Astrocyte of the hippocampus (primary cell): ENCODE data around the gene PI4KA.
A peak's percentile ranks its signal among the peaks of the same experiment; 100 is the strongest.
"Not testable (repeated sequence)": the region's sequence is repeated elsewhere in the genome, so short reads cannot be mapped to it uniquely, and the experiment has no call there.

Experiments used
- DNase-seq: peaks from one replicate; pipeline ENCODE4 v3.0.0; 2011; ENCODE audit warnings: low read depth, low spot score

Gene PI4KA

DNA sequence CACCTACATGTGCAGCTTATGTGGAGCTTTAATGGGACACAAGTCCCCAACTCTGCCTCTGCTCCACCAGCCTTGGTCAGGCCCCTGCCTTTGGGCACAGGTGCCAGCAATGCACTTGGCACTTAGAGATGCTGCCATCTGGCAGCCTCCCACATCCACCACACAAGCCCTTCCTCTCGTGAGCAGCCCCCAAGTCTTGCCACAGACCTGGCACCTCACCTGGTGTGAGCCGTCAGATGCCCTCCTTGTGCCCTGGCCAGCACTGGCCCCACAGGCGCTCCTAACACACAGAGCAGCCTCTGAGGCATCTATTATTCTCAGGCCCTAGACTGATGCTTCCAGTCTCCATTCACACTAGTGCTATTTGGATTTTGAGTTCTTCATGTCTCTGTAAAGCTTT is 109.2 kb downstream of the PI4KA start:
- DNase-seq = no peak

DNA sequence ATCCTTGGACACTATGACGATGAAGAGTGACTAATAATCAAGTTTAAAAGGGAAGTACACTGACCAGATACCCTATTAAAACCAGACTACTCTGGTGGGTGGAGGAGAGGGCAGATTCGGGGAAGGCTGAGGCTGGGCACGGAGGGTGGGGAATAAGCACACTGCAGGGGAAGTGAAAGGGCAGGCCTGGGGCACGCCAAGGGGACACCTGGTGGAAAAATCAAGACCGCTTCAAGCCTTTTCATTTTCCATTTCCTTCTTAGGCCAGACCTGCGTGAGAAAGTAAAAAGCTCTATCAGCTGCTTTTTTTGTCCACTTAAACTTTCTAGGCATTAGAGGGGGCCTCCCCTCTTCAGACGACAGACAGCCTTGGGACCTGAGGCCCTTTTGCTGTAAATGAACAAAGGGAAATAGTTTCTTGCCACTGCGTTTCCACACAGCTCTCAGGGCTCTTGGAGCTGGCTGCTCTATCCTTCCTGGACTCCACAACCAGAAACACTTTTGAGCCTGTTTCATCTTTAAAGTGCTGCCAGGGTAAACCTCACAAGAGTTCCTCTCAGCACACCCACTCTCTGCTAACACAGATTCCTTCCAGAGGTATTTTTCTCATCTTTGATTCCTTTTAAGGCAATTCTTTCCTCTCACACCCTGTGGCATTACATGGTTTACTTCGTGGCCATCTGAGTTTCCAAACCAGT is 109.7 kb downstream of the PI4KA start:
- DNase-seq = peak; percentile 84

DNA sequence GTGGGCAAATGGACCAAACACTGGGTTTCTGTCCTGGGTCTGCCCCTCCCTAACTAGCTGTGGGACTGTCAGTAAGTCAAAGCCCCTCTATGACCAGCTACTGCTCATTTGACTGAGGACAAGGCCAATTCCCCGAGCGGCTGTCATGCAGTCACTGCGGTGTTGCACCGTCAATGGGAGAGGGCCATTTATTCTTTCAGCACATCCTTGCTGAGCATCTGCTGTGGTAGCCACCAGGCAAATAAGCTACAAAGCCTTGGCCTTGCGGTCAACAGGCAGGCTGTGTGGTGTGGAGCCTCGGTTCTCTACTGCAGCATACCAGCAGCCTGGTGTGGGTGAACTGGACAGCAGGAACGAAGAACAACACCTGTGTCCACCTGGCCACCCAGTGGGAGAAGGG is 110.5 kb downstream of the PI4KA start:
- no peak for DNase-seq

DNA sequence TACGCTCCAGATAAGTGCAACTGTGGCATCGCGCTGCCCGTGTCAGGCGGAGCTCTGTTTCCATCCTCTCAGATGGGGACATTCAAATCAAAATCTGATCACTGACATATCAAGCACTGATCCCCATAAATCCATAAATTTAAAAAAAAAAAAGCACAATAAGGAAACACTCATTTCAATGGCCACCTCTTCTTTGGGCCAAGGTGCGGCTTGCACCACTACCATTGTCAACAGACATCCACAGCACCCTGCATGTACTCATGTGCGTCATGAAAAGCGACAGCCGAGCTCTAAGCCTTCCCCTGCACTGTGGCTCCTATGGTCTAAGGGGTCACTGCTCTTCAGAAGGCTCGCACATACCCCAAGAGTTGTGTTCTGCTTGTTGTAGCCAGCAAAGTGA is 111.4 kb downstream of the PI4KA start:
- DNase-seq = no peak

DNA sequence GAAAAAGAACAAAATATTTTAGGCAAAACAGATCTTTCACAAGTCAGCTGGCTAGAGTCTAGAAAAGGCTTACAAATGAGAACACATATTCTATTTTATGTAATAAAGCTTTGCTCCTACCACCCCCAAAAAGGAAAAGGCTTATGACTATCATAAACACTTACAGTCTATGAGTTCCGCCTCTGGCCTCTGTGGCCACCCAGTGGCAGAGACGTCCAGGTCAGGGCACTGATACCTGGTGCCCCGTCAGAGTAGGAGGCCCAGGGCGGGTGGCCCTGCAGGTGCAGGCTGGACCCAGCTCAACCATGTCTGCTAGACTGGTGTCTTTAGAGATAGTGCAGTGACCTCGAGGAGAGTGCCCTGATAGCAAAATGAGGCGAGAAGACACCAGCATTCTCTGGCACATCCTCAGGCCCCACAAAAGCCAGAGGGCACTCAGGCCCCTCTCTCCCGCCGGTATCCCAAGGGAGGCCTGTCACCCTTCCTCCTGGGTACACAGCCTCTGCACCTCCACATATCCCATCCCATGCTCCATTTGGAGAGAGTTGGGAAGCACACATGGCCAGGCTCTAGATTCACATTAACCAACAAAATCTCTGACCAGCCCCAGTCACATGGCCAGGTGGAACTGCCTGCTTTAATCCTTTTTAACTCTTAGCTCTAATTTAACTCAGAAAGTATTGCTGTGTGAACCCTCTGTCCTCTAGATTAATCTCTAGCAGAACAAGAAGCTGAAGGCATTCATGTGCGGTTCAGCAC is 112.0 kb downstream of the PI4KA start:
- no peak for DNase-seq

DNA sequence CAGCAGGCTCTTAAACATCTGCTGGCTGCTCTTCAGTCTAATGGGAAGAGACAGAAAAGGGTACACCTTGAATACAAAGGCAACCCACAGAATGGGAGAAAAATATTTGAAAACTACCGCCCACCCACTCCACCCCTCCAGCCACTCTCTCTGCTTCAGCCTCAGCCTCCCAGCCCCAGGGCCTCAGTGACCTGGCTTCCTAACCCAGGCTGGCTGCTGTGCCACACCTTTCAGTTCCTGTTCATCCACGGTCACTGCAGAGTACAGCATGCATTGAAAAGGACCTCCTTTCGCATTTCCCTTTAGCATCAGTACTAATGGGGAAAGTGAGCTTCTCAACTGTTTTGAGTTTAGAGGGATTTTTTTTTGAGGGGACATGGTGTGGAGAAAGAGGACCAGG is 113.5 kb downstream of the PI4KA start:
- no peak for DNase-seq

DNA sequence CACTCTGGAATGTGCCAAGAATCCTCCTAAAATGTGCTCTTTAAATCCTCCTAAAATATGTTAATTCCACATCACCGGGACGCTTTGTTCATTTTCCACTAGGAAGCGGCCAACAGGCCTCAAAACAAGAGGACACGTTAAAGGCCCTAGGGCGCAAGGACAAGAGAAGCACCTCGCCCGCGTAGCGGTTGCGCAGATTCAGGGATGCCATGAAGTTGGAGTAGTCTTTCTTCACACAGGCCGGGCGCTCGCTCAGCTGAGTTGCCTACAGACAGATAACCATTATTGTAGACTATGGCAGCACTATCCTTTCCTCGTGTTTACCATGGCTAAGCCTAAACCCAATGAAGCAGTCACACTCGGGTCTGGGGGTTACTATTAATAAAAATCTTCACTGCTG is 114.2 kb downstream of the PI4KA start:
- DNase-seq = no peak

DNA sequence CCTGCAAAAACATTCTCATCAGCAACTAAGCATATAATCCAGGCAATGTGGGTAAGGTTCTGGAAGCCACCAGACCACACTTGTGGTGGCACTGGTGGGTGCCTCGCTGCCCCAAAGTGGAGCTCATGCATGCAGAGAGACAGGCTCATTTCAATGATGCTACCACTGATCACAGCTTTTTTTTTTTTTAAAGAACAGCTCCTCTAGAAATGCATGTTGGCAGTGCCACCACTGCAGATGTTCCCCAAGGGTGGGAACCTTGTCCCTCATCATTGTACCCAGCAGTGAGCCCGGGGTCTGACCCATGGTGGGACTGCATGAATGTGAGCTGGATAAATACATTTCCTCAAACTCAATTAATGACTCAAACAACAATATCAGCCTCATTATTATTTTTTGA is 115.8 kb downstream of the PI4KA start:
- no peak for DNase-seq

DNA sequence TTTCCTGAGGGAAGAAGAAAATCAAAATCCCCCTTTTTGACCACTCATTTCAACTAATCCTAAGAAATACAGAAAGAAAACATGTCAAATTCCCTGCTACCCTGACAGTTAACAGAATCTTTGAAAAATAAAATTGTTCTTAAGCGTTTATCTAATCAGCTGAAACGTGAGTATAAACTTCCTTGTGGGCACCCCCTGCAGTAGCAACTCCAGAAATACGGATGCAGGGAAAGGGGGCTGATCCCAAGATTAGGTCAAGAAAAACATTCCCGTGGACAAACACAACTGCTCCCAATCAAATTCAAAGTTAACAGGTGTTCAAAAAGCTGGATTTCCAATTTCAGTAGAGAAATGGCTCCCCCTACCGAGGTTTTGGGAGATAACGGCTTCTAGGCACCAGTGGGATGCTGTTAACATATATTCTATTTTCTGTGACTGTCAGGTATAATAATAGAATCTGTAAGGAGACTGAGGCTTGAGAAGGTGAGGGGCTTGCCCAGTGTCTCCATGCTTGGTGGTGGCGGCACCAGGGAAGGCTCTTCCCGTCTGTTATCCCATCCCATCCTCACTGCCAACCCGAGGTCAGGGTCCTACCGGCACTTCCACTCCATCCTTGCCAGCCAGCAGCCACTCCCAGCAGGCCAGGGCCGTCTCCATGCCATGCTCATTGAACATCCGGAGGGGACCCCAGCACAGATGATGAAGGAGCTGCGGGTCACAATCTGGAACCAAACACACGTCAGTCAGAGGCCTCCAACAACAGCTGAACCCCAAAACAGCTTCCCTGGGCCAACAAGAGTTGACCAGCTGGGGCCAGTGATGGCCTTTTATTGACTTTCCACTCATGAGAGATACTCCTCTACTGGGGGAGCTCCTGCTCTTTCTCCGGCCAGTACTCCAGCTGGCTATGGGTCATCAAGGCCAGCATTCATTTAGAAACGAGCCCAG is 116.7 kb downstream of the PI4KA start:
- DNase-seq = peak; percentile 56

DNA sequence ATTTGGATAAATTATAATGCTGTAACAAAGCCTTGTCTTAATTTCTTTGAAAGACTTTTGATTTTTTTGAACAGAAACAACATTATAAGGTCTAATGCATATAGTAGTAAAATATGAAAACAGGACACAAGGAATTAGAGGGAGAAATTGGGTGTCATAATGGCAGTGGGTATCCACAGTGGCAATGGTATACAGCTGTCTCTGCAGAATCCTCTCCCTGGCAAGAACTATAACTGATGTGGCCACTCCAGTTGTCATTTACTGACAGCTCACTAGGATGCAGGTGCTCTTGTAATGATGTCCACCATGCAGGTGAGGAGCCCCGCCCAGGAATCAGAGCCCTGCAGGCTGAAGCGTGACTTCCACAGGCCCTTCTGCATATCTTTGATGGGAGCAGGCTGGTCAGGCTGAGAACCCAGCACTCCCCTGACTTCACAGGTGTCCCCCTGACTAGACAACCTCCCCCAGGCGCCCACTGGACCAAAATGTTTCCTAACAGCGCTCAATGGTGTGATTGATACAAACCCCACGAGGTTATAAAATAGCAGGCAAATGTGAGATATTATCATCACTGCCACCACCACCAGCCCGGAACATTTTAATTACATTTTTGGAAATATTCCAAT is 117.5 kb downstream of the PI4KA start:
- DNase-seq = no peak

DNA sequence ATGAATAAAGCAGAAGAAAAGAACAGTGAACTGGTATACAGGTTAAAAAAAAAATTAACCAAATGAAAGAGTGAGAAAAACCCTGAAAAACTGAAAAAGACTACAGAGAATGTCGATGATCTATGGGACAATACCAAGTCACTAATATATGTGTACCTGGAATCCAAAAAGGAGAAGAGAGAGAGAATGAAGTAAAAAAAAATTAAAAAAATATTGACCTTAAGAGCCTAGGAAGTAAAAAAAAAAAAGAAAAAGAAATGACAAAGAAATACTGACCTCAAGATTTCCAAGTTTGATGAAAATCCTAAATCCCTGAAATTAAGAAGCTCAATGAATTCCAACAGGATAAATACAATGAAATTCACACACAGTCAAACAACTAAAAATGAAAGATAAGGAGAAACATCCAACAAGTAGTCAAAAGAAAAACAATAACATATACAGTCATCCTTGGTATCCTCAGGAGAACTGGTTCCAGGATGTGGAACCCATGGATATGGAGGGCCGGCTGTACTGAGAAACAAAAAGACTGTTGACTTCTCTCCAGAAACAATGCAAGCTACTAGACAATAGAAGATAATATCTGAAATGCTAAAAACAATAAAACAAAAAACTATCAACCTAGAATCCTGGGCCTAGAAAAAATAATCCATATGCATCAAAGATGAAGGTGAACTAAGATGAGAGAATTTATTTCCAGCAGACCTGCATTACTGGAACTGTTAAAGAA is 118.2 kb downstream of the PI4KA start:
- no peak for DNase-seq

DNA sequence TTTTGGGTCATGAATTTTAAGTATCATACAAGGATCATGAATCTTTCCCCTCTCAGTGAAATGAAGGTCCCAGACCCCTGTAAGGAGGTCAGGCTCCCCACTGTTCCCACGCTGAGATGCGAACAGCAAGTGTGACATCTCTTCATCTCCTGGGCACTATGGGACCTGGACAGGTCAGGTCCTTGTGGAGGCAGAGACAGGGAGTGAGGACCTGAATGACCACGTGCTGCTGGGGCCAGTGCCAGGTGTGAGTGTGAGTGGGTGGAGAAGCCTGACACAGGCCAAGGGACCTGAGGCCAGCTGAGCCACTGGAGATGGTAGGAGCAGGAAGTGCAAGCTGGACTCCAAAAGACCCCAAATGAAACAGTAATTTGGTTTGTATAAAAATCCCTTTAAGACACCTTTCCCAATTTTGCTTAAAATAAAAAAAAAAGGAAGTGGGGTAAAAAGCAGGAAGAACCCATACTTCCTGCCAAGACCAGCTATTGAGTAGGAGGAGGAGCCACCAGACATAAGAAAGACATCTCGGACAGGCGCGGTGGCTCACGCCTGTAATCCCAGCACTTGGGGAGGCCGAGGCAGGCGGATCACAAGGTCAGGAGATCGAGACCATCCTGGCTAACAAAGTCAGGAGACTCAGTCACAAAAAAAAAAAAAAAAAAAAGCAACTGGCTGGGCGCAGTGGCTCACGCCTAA is 120.1 kb downstream of the PI4KA start:
- no peak for DNase-seq

DNA sequence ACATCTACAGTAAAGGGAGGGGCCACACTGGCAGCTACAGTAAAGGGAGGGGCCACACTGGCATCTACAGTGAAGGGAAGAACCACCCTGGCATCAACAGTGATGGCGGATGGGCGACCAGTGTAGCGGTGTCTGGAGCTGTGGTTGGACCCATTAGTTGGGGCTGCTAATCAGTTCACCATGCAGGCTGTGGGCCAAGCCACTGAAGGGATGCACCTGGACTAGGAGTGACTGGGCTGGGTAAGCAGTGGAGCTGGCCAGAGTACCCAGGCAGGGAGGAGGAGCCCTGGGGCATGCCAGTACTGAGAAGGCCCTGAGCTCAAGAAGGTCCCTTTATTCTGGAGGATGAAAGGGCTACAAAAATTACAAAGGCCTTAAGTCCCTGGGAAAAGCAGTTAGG is 121.7 kb downstream of the PI4KA start:
- DNase-seq = not testable (repeated sequence)

DNA sequence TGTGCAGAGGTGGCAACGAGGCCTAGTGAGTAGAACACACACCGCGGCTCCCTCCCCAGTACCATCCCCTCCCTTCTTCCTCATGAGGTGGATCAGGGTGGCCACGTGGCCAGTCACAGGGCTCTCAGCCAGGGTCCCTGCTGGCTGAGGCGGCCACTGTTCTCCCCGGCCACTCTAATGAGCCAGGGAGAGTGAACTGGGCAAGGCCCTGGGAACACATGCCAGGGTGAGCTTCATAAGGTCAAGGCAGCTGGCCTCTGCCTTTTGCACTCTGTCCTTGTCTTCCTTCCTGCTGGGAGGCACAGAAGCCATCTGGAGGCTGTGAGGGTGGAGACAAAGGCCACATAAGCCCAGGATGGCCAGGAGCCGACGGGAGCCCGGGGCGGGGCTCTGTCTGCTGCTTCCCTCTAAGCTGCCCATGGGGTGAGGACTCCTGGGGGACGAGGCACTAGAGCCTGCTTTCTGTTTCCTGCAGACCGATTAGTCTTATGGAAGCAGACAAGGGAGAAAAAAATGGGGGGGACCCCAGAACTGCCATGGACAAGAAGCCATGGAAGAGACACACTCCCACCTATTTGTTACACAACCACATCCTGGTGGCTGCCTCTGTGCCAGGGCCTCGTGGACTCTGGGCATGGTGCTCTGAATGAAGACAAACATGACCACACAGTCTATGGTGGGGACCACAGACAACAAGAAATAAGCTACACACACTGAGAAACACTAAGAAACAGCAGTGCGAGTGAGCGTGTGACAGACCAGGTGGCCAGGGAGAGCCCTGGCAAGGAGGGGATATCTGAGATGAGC is 123.1 kb downstream of the PI4KA start:
- not testable (repeated sequence) for DNase-seq

DNA sequence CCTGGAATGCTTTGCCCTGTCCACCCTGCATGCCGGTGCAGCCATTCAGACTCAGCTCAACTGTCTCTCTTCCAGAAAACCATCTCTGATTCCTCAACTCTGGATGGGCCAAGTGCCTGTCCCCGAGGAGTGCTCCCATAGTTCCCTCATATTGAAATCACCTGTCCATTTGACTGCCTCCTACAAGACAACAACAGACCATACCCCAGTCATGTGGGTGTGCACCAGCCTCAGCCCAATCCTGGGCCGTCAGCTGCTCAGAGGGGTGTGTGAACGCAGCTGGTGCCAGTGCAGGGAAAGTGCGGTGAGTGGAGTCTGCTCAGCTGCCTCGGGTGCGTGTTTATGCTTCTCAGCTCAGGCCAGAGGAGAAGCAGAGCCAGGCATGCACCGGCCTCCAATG is 126.2 kb downstream of the PI4KA start:
- DNase-seq = not testable (repeated sequence)

DNA sequence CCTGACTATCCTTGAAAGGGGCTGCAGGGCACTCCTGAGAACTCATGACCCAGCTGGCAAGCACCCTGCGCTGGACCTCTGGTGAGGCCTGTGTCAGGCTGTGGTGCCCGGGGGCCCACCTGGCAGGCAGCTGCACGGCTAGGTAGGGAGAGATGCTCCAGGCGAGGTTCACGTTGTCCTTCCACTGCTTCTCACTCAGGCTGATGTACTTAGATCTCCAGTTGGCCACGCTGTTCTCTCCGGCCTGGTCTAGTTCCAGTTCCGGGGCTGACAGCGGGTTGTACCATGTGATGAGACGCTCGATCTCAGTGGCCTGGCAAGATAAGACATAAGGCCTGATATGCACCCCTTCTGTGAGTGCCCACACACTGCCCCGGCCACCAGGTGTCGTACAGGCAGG is 129.4 kb downstream of the PI4KA start:
- DNase-seq = no peak

DNA sequence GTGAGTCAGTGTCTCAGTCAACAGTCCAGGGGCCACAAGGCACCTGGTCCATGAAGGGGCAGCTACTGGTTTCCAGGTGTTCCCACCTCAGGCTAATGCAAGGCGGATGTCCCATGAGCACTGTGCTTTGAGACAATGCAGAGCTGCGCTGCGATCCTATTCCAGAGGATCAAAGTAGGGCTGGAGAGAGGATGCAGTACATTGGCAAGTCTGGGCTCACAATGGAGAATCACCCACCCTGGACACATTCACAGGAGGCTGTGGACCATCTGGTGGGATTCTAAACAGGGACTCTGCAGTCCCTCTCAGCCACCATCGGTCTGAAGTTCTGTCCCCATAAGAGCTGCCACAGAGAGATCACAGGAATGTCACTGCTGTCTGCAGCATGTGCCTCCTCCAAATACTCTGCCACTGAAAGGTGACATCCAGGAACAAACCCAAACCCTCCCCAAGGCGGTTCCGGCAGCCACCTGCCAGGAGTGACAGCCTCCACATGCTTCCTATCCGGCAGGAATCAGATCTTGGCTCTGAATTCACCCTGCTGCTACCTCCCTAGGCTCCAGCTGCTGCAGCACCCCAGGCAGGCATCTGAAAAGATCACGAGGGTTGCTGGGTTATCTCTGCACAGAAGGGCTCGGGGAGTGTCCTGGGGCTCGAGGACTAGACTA is 130.0 kb downstream of the PI4KA start:
- no peak for DNase-seq

DNA sequence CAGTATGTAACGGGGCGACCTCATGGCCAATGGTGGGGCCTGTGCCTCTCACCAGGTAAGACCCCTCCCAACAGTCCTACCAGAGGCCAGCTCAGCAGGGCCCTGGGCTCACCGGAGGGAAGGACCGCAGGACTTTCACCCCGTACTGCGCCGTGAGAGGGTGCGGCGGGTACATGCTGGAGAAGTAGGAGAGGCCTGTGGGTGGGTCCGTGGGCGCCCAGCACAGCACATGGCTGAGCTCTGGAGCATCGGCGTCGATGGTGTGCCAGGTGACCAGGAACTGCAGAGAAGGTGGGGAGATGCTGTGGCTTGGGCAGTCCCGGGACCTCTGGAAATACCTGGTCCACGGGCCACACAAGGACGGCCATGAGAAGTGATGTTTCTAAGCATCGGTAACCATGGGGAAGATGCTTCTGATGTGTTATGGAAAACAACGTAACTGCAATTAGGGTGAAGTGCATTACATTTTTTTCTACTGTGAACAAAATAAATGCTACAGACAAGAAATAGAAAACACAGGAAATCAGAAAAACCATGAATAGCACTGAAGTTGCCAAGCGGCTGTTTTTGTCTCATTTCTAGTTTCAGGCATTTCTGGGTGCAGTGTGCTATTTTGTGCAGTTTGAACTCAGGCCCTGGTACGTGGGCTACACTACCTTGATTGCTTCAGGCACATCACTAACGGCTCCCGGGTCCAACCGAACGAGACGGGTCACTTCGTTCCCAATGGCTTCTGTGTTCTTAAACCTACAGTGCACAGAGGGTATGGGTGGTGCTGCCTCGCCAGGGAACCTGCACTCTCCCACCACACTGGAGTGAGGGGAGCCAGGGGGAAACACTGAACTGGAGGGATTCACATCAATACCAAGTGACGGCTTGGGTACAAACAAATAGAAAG is 131.2 kb downstream of the PI4KA start:
- DNase-seq = no peak
